ENCODE data around the gene MCTP1. TPM values are rescaled to one million over a fixed set of nuclear protein-coding genes. Genes with fewer than 3 reads are reported as not detected.

MCTP1 gene
- total RNA-seq, 1 donor from 2014 or later = 3.7 TPM

- no peak overlapping the region for H3K4me2 ChIP-seq
- no peaks in the 10 kb centered on the region for H3K27me3 Mint-ChIP-seq (ENCODE audit: insufficient read depth, low read depth)
These were observed 585.3 kb downstream of the MCTP1 start for GRCh38 chr5:94699562-94699961.

DNA sequence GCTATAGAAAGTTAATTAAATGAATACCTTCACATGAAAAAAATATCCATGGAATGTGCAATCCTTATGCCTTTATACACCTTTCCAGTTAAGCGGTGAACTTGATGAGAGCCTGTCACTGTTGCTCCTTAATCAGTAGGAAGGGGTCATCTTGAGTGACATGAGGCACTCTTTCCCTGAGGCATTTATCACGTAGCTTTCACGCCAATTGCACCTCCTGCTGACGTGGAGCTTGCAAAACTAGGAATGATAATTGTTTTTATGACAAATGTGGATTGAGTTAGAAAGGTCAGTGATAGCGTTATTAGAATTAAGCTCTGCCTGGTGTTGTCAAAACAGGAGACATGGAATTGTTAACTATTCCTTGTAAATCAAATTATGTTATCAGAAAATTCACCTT is 586.7 kb downstream of the MCTP1 start:
- Histone ChIP-seq H2AFZ (replicated peaks) (no peak overlapping the region), H3K27me3 (no peaks in the 10 kb centered on the region), H3K27ac (no peak overlapping the region), H3K4me3 (no peak overlapping the region), H3K9me3 (ENCODE audit: low read depth) (no peaks in the 10 kb centered on the region), H3K36me3 (no peaks in the 10 kb centered on the region), H3K9ac (no peak overlapping the region), H3K79me2 (ENCODE audit: low read depth) (no peaks in the 10 kb centered on the region), H4K20me1 (ENCODE audit: low read depth) (no peaks in the 10 kb centered on the region), H3K4me1 (no peaks in the 10 kb centered on the region), H3F3A (ENCODE audit: low read depth) (no peaks in the 10 kb centered on the region), H3K4me2 (no peak overlapping the region)
- Mint-ChIP-seq H3K27ac (no peak overlapping the region), H3K4me1 (peaks cover 16% of the 10 kb centered on the region), H3K36me3 (peaks cover 17% of the 10 kb centered on the region), H3K9me3 (no peaks in the 10 kb centered on the region), H3K27me3 (ENCODE audit: insufficient read depth, low read depth) (no peaks in the 10 kb centered on the region), H3K4me3 (no peak overlapping the region)
- no peak for DNase-seq (ENCODE audit: low spot score)
- no peak for TF ChIP-seq EZH2 (IDR thresholded peaks at IDR 0.05)
- TF ChIP-seq EZH2phosphoT487 (IDR thresholded peaks at IDR 0.05) = no peak
- TF ChIP-seq, protein P1, sequence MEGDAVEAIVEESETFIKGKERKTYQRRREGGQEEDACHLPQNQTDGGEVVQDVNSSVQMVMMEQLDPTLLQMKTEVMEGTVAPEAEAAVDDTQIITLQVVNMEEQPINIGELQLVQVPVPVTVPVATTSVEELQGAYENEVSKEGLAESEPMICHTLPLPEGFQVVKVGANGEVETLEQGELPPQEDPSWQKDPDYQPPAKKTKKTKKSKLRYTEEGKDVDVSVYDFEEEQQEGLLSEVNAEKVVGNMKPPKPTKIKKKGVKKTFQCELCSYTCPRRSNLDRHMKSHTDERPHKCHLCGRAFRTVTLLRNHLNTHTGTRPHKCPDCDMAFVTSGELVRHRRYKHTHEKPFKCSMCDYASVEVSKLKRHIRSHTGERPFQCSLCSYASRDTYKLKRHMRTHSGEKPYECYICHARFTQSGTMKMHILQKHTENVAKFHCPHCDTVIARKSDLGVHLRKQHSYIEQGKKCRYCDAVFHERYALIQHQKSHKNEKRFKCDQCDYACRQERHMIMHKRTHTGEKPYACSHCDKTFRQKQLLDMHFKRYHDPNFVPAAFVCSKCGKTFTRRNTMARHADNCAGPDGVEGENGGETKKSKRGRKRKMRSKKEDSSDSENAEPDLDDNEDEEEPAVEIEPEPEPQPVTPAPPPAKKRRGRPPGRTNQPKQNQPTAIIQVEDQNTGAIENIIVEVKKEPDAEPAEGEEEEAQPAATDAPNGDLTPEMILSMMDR (IDR thresholded peaks at IDR 0.05) = no peak

More at GRCh38 chr5:94699562-94699961, 585.3 kb downstream of the MCTP1 start:
- Histone ChIP-seq H3K27me3 (no peaks in the 10 kb centered on the region), H3K36me3 (peaks cover 3% of the 10 kb centered on the region), H3K79me2 (ENCODE audit: low read depth) (no peaks in the 10 kb centered on the region), H3K4me1 (no peaks in the 10 kb centered on the region), H3K9ac (no peak overlapping the region), H4K20me1 (ENCODE audit: low read depth) (no peaks in the 10 kb centered on the region), H3K27ac (no peak overlapping the region), H2AFZ (replicated peaks) (no peak overlapping the region), H3F3A (ENCODE audit: low read depth) (no peaks in the 10 kb centered on the region), H3K4me3 (no peak overlapping the region), H3K9me3 (ENCODE audit: low read depth) (no peaks in the 10 kb centered on the region)
- DNase-seq (ENCODE audit: low spot score) = no peak
- Mint-ChIP-seq H3K27ac (no peak overlapping the region), H3K4me3 (no peak overlapping the region), H3K9me3 (no peaks in the 10 kb centered on the region), H3K4me1 (peaks cover 8% of the 10 kb centered on the region), H3K36me3 (peaks cover 23% of the 10 kb centered on the region)
- TF ChIP-seq, protein P1 (IDR thresholded peaks at IDR 0.05) = no peak
- TF ChIP-seq EZH2phosphoT487 (IDR thresholded peaks at IDR 0.05) = no peak
- no peak for TF ChIP-seq EZH2 (IDR thresholded peaks at IDR 0.05)

GRCh38 chr5:94694671-94695070 is 590.2 kb downstream of the MCTP1 start:
- no peak for DNase-seq (ENCODE audit: low spot score)
- H3K27me3 Mint-ChIP-seq (ENCODE audit: insufficient read depth, low read depth) = no peaks in the 10 kb centered on the region
- H3K27ac Mint-ChIP-seq = no peak overlapping the region
- no peak overlapping the region for H3K27ac ChIP-seq
- H4K20me1 ChIP-seq (ENCODE audit: low read depth) = no peaks in the 10 kb centered on the region
- no peak overlapping the region for H3K4me2 ChIP-seq
- H3K27me3 ChIP-seq = no peaks in the 10 kb centered on the region
- H3K4me3 ChIP-seq = no peak overlapping the region
- no peaks in the 10 kb centered on the region for H3K9me3 ChIP-seq (ENCODE audit: low read depth)
- H3K36me3 ChIP-seq = peaks cover 10% of the 10 kb centered on the region
- peaks cover 45% of the 10 kb centered on the region for H3K4me1 Mint-ChIP-seq
- H2AFZ ChIP-seq (replicated peaks) = no peak overlapping the region
- no peaks in the 10 kb centered on the region for H3F3A ChIP-seq (ENCODE audit: low read depth)
- H3K9me3 Mint-ChIP-seq = no peaks in the 10 kb centered on the region
- no peaks in the 10 kb centered on the region for H3K36me3 Mint-ChIP-seq
- no peaks in the 10 kb centered on the region for H3K4me1 ChIP-seq
- no peak overlapping the region for H3K4me3 Mint-ChIP-seq
- no peaks in the 10 kb centered on the region for H3K79me2 ChIP-seq (ENCODE audit: low read depth)
- TF ChIP-seq EZH2 (IDR thresholded peaks at IDR 0.05) (no peak), EZH2phosphoT487 (IDR thresholded peaks at IDR 0.05) (no peak)
- TF ChIP-seq, protein P1 (IDR thresholded peaks at IDR 0.05) = no peak
- H3K9ac ChIP-seq = no peak overlapping the region

All from neural progenitor cell (in vitro differentiated cells).